ENCODE measurements around the gene SCAMP5.

DNA sequence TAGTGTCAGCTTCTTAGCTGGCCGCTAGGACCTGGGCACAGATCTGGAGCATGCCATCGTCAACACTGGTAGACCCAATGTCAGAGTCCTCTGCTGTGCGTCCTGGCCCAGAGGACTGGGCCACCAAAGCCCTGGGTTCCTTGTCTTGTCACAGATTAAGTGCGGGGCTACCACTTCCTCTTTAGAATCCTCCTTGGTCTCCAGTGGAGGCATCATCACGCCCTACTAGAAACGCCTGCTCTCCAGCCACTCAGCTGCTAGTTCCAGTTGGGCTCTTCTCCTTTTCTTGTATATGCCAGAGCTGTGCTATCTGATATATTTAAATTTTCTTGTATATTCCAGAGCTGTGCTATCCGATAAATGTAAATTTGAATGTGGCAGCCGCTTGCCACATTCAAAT lies 39.3 kb downstream of the SCAMP5 start:
- TF ChIP-seq EZH2 (IDR thresholded peaks at IDR 0.05) (no peak), FOXP2 (optimal IDR thresholded peaks at IDR 0.05; ENCODE audit: control extremely low read depth, extremely low read length, insufficient read depth) (no peak), POLR2AphosphoS5 (IDR thresholded peaks at IDR 0.05; ENCODE audit: borderline replicate concordance, low read depth, low read length) (no peak)
